Mesodermal cell (in vitro differentiated cells): ENCODE measurements around the gene YIPF1.
"Not testable (repeated sequence)": the region's sequence is repeated elsewhere in the genome, so short reads cannot be mapped to it uniquely, and the experiment has no call there.

Experiments used
- H3K27ac ChIP-seq: 2 replicates; pipeline ENCODE4 v1.7.0; 2013; ENCODE audit warnings: mild to moderate bottlenecking, low read depth, low read length, moderate library complexity; ENCODE audit not compliant: severe bottlenecking
- H3K36me3 ChIP-seq: 2 replicates; pipeline ENCODE4 v1.7.1; 2013; ENCODE audit warnings: mild to moderate bottlenecking, low read length, moderate library complexity; ENCODE audit not compliant: control insufficient read depth, insufficient read depth
- H3K4me1 ChIP-seq: one replicate; pipeline ENCODE4 v1.7.1; 2013; ENCODE audit warnings: mild to moderate bottlenecking, low read length; ENCODE audit not compliant: insufficient read depth, control insufficient read depth, poor library complexity, severe bottlenecking
- H3K4me3 ChIP-seq: 2 replicates; pipeline ENCODE4 v1.7.0; 2013; ENCODE audit warnings: low read length, control low read depth, mild to moderate bottlenecking; ENCODE audit not compliant: insufficient read depth, poor library complexity, severe bottlenecking; ENCODE audit errors: extremely low read depth
- H3K9me3 ChIP-seq: 2 replicates; pipeline ENCODE4 v1.7.1; 2013; ENCODE audit warnings: mild to moderate bottlenecking, low read length, moderate library complexity; ENCODE audit not compliant: control insufficient read depth
- WGBS, 2 experiments: methylation state at CpG; one replicate each; pipeline ENCODE4 v1.1.5; 2013; ENCODE audit warnings: missing lambda C conversion rate in 2 of 2; ENCODE audit not compliant: insufficient coverage in 2 of 2; 5-methylcytosine and 5-hydroxymethylcytosine counted together

Gene YIPF1

DNA sequence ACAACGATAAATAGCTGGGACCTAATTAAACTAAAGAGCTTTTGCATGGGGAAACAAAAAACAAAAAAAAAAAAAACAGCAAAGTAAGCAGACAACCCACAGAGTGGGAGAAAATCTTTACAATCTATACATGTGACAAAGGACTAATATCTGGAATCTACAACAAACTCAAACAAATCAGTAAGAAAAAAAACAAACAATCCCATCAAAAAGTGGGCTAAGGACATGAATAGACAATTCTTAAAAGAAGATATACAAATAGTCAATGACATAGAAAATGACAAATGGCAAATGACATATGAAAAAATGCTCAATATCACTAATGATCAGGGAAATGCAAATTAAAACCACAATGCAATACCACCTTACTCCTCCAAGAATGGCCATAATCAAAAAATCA lies 73.0 kb downstream of the YIPF1 start:
- not testable (repeated sequence) for H3K4me1 ChIP-seq, H3K27ac ChIP-seq, H3K9me3 ChIP-seq, H3K4me3 ChIP-seq
- no CpG with 5 or more reads among the region's 1 CpG for WGBS, 2 experiments
- H3K36me3 ChIP-seq = peaks cover 46% of the 10 kb centered on the region

DNA sequence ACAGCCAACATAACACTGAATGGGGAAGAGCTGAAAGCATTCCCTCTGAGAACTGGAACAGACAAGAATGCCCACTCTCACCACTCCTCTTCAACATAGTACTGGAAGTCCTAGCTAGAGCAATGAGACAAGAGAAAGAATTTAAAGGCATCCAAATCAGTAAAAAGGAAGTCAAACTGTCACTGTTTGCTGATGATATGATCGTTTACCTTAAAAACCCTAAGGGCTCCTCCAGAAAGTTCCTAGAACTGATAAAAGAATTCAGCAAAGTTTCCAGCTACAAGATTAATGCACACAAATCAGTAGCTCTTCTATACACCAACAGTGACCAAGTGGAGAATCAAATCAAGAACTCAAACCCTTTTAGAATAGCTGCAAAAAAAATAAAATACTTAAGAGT lies 74.1 kb downstream of the YIPF1 start:
- not testable (repeated sequence) for H3K27ac ChIP-seq, H3K9me3 ChIP-seq, H3K4me3 ChIP-seq, H3K4me1 ChIP-seq
- peaks cover 49% of the 10 kb centered on the region for H3K36me3 ChIP-seq
- 40 to 100% methylated on average over 1 of the region's 1 CpG for WGBS, 2 experiments

DNA sequence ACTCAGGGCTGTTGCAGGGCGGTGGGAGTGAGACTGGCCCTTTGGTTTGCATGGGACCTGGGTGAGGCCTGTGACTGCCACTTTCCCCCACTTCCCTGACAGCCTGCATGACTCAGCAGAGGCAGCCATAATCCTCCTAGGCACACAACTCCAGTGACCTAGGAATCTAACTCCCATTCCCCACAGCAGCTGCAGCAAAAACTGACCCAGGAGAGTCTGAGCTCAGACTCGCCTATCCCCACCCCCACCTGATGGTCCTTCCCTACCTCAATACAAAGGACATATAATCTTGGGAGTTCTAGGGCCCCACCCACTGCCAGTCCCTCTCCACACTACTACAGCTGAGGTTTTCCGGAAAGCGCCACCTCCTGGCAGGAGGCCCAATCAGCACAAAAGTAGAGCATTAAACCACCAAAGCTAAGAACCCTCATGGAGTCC lies 78.2 kb downstream of the YIPF1 start:
- 91 to 100% methylated on average over 3 to 4 of the region's 4 CpGs for WGBS, 2 experiments
- no peaks in the 10 kb centered on the region for H3K9me3 ChIP-seq
- peaks cover 45% of the 10 kb centered on the region for H3K36me3 ChIP-seq
- no peak overlapping the region for H3K4me3 ChIP-seq
- peaks cover 5% of the 10 kb centered on the region for H3K4me1 ChIP-seq
- H3K27ac ChIP-seq = peak overlapping the region; percentile 6

DNA sequence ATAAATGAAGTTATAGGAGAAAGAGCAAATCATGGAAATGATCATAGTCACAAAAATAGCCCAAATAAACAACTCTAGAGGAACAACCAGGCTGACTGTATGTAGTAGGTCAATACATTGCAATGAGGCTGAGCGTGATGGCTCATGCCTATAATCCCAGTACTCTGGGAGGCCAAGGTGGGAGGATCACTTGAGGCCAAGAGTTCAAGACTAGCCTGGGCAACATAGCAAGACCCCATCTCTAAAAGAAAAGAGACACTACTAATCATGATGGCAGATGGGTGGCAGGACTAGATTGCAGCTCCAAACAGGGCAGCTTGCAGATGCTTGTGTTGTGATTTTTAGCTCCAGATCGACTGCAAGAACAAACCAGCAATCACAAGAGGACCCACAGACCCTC lies 79.1 kb downstream of the YIPF1 start:
- WGBS, 2 experiments = 94 to 100% methylated on average over 1 to 2 of the region's 2 CpGs
- H3K36me3 ChIP-seq = peaks cover 48% of the 10 kb centered on the region

GRCh38 chr1:53810007-53810406 lies 79.6 kb downstream of the YIPF1 start:
- Histone ChIP-seq H3K36me3 (peaks cover 48% of the 10 kb centered on the region), H3K27ac (no peak overlapping the region), H3K9me3 (no peaks in the 10 kb centered on the region), H3K4me1 (peaks cover 5% of the 10 kb centered on the region), H3K4me3 (no peak overlapping the region)
- 100% methylated on average over 1 to 4 of the region's 5 CpGs for WGBS, 2 experiments

More for the DNA sequence above, 79.1 kb downstream of the YIPF1 start:
- Histone ChIP-seq H3K9me3 (no peaks in the 10 kb centered on the region), H3K27ac (no peak overlapping the region), H3K4me1 (peaks cover 5% of the 10 kb centered on the region), H3K4me3 (no peak overlapping the region)

- Histone ChIP-seq H3K4me1 (peaks cover 5% of the 10 kb centered on the region), H3K4me3 (no peak overlapping the region), H3K27ac (no peak overlapping the region), H3K9me3 (no peaks in the 10 kb centered on the region), H3K36me3 (peaks cover 64% of the 10 kb centered on the region)
- WGBS, 2 experiments = 94 to 100% methylated on average over 1 to 2 of the region's 5 CpGs
These were observed 81.7 kb downstream of the YIPF1 start for GRCh38 chr1:53807916-53808315.

- no peaks in the 10 kb centered on the region for H3K4me1 ChIP-seq
- peaks cover 64% of the 10 kb centered on the region for H3K36me3 ChIP-seq
- 92% methylated on average over 1 of the region's 3 CpGs; no CpG with 5 or more reads in 1 of the 2 experiments for WGBS, 2 experiments
- no peak overlapping the region for H3K27ac ChIP-seq
- H3K4me3 ChIP-seq = no peak overlapping the region
- H3K9me3 ChIP-seq = no peaks in the 10 kb centered on the region
These were observed 84.6 kb downstream of the YIPF1 start for GRCh38 chr1:53804791-53805505.

DNA sequence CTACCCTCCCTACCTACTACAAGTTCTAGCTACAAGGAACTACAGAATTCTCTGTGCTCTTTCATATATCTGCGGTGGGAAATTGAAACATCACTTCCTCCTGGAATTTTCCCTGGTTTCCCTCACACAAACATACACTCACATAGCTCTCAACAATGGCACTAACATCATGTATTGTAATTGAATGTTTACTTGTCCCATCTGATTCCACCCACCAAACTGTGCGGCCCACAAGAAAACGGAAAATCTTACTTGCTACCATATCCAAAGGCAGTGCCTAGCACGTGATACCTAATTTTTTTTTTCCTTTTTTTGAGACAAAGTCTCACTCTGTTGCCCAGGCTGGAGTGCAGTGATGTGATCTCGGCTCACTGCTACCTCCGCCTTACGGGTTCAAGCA lies 85.4 kb downstream of the YIPF1 start:
- peaks cover 70% of the 10 kb centered on the region for H3K36me3 ChIP-seq
- no peak overlapping the region for H3K27ac ChIP-seq
- no peak overlapping the region for H3K4me3 ChIP-seq
- 87 to 88% methylated on average over 5 to 7 of the region's 7 CpGs for WGBS, 2 experiments
- no peaks in the 10 kb centered on the region for H3K4me1 ChIP-seq
- H3K9me3 ChIP-seq = no peaks in the 10 kb centered on the region
